Activated T-cell treated with anti-CD3 and anti-CD28 coated beads, Interleukin-2, amount 50 U/mL, for 1 hour (primary cell): ENCODE data around the gene ETV7.

ENCODE experiments used
- DNase-seq: peaks from one replicate; pipeline ENCODE4 v3.0.0-alpha.2; 2020

ETV7 gene

DNA sequence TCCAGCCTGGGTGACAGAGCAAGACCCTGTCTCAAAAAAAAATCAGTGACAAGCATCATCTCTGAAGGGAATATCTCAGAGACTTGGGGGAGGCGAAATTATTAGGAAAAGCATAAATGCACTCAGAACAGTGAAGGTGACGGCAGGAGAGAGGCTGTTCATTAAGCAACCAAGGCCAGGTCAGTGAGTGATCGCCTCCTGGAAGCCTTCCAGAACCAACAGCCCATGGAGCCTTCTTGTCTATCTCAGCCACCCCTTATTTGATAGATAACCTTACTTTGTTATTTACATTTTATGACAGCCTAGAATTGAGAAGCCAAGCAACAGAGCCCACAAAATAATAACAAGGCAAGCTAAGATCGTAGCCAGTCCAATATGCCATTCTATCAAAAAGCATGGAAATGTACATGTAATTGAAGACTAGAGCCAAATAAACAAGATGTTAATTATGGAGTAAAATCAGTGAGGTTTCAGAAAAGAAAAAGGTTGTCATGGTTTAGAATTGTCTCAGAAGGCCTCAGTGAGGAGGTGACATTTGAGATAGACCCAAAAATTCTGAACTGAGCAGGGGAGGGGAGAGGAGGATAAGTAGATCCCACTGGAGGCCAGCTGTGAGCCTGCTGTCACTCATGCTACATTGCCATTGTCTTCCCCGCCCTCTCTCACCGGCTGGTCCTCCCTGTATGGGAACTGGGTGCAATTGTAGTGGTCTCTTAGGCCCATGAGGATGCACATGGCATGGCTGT is 68.6 kb downstream of the ETV7 start:
- no peak for DNase-seq

DNA sequence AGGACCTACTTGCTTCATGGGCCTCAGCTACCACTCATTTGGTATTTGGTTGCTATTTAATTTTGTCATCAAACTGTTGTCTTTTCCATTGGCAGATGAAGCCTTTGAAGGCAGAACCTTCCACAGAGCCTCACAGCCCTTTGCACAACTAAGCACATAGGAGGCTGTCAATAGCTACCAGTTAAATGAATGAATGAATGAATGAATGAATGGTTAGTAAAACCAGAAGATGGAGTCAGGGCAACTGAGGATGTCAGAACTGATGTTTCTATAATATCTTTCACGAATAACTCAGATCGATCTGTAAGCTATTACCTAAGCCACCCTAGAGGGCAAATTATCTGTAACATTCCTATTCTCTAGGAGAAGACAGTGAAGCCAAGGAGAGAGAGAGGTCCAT is 69.8 kb downstream of the ETV7 start:
- DNase-seq = no peak
